K562 (cell line): ENCODE measurements around the gene ANKRD6. TPM values are rescaled to one million over a fixed set of nuclear protein-coding genes. Genes with fewer than 3 reads are reported as not detected.
A peak's percentile ranks its signal among the peaks of the same experiment; 100 is the strongest.

Source experiments
- ATAC-seq: fragments of 200-7000 bp; cut with Tn5 transposase; 3 replicates; pipeline ENCODE4 v1.9.1; 2020; ENCODE audit warnings: moderate library complexity
- BruUV-seq: library from RNA; stranded (reverse); fragments of 400-500 nt; replicated peaks from 2 replicates; lab custom pipeline; 2021; lab: Mats Ljungman, UMichigan
- CTCF ChIA-PET: fragments of 300-600 bp; formaldehyde crosslinking; extraction: SDS; loops from one replicate; lab custom pipeline; 2021; ENCODE audit warnings: low intra/inter-chr PET ratio; lab: Yijun Ruan, JAX
- POLR2A ChIA-PET: fragments of 300-600, 350-650 bp; sonication (Branson Sonifier 250); formaldehyde crosslinking; extraction: SDS; loops from one replicate; lab custom pipeline; 2021; ENCODE audit warnings: antibody characterized with exemption, inconsistent platforms; lab: Yijun Ruan, JAX
- DNase-seq, 4 experiments: peaks; one replicate each; pipeline versions ENCODE4 v3.0.0 to v3.0.0-alpha.2; 2011 to 2018; ENCODE audit warnings: low spot score in 3 of 4, mixed read lengths in 3 of 4; ENCODE audit errors: extremely low read depth in 1 of 4
- FAIRE-seq: peaks from 2 replicates; lab custom pipeline; 2011; peaks lifted over from hg19 to GRCh38; lab: Jason Lieb, UNC
- H2AFZ ChIP-seq: 2 replicates; pipeline ENCODE4 v1.6.0; 2011; ENCODE audit warnings: low read depth, low read length, control low read depth, inconsistent platforms
- H3K27ac ChIP-seq: fragments of 200-600 bp; 3 replicates; pipeline ENCODE4 v1.8.0; 2011; ENCODE audit warnings: low read depth, mild to moderate bottlenecking, control low read depth, inconsistent platforms, low read length, moderate library complexity, mixed read lengths; ENCODE audit errors: extremely low read depth
- H3K27me3 ChIP-seq, 2 experiments: fragments of 300-600 bp in 1 of 2; 2 replicates in 1 of 2; 3 replicates in 1 of 2; pipeline versions ENCODE4 v1.6.0 to v1.8.0; 2011; ENCODE audit warnings: inconsistent platforms in 2 of 2, low read length in 2 of 2, mild to moderate bottlenecking in 1 of 2, mixed read lengths in 1 of 2, moderate library complexity in 1 of 2; ENCODE audit not compliant: control insufficient read depth in 2 of 2, insufficient read depth in 2 of 2
- H3K36me3 ChIP-seq: fragments of 300-600 bp; 3 replicates; pipeline ENCODE4 v1.8.0; 2011; ENCODE audit warnings: mild to moderate bottlenecking, low read length, inconsistent platforms; ENCODE audit not compliant: control insufficient read depth, insufficient read depth
- H3K4me1 ChIP-seq, 2 experiments: fragments of 200-600 bp in 1 of 2; replicated peaks in 1 of 2; 2 replicates in 1 of 2; 3 replicates in 1 of 2; pipeline versions ENCODE4 v1.5.1 to v1.8.0; 2011; ENCODE audit warnings: inconsistent platforms in 2 of 2, low read length in 2 of 2, mild to moderate bottlenecking in 1 of 2, mixed read lengths in 1 of 2, moderate library complexity in 1 of 2; ENCODE audit not compliant: control insufficient read depth in 2 of 2, insufficient read depth in 2 of 2
- H3K4me2 ChIP-seq: 2 replicates; pipeline ENCODE4 v1.6.1; 2011; ENCODE audit warnings: low read length, control low read depth, inconsistent platforms, mixed read lengths; ENCODE audit not compliant: insufficient read depth
- H3K4me3 ChIP-seq: fragments of 200-600 bp; sonication (generic), shearing (Covaris generic); 2 replicates; pipeline ENCODE4 v1.5.1; 2016; ENCODE audit warnings: control low read depth, inconsistent platforms
- H3K79me2 ChIP-seq: fragments of 200-600 bp; 3 replicates; pipeline ENCODE4 v1.8.0; 2011; ENCODE audit warnings: low read length, inconsistent platforms; ENCODE audit not compliant: control insufficient read depth, insufficient read depth
- H3K9ac ChIP-seq, 2 experiments: 2 replicates each; pipeline versions ENCODE4 v1.6.0 to v1.6.1; 2011; ENCODE audit warnings: low read depth in 2 of 2, low read length in 2 of 2, control low read depth in 1 of 2, inconsistent platforms in 1 of 2, mild to moderate bottlenecking in 1 of 2, mixed read lengths in 1 of 2; ENCODE audit not compliant: insufficient read depth in 1 of 2
- H3K9me1 ChIP-seq: one replicate; pipeline ENCODE4 v1.6.0; 2011; ENCODE audit warnings: inconsistent platforms, mild to moderate bottlenecking, low read length, moderate library complexity; ENCODE audit not compliant: control insufficient read depth, insufficient read depth
- H3K9me3 ChIP-seq: replicated peaks from 2 replicates; pipeline ENCODE4 v1.5.1; 2011; ENCODE audit warnings: low read depth, low read length, inconsistent platforms; ENCODE audit not compliant: control insufficient read depth, insufficient read depth
- H4K20me1 ChIP-seq: replicated peaks from 2 replicates; pipeline ENCODE4 v1.6.1; 2011; ENCODE audit warnings: low read length, inconsistent platforms, mixed read lengths; ENCODE audit not compliant: control insufficient read depth, insufficient read depth
- CBFA2T2 ChIP-seq: fragments of 450-650 bp; conservative IDR thresholded peaks from 2 replicates; pipeline ENCODE4 v1.6.1; 2017; ENCODE audit warnings: mild to moderate bottlenecking
- CHCHD3 ChIP-seq: fragments of 250-450 bp; sonication (Bioruptor Pico); IDR thresholded peaks from 2 replicates; pipeline ENCODE4 v2.1.2; 2022; ENCODE audit warnings: mild to moderate bottlenecking
- MTA2 ChIP-seq: fragments of 450-650 bp; IDR thresholded peaks from 2 replicates; pipeline ENCODE4 v1.6.1; 2016; ENCODE audit warnings: low read depth
- MXI1 ChIP-seq: IDR thresholded peaks from 2 replicates; pipeline ENCODE4 v1.6.1; 2011; ENCODE audit warnings: low read depth, mild to moderate bottlenecking, improper control_type of control experiment, low read length
- MYBL2 ChIP-seq, 2 experiments: fragments of 450-650 bp in 1 of 2; sonication (generic) in 1 of 2; formaldehyde crosslinking in 1 of 2; IDR thresholded peaks; 2 replicates each; pipeline versions ENCODE4 v1.6.1 to v1.8.1; 2017 to 2022; ENCODE audit warnings: borderline replicate concordance in 1 of 2, inconsistent platforms in 1 of 2, low read depth in 1 of 2, mild to moderate bottlenecking in 1 of 2, missing genetic modification reagents in 1 of 2, moderate library complexity in 1 of 2
- NFIC ChIP-seq: fragments of 450-650 bp; IDR thresholded peaks from 2 replicates; pipeline ENCODE4 v1.6.1; 2017; ENCODE audit warnings: mild to moderate bottlenecking, inconsistent platforms
- RHOXF2B ChIP-seq: fragments of 250-450 bp; sonication (Bioruptor Pico); conservative IDR thresholded peaks from 2 replicates; pipeline ENCODE4 v1.5.1; 2021
- SETDB1 ChIP-seq: IDR thresholded peaks from one replicate; pipeline ENCODE4 v1.6.1; 2012; ENCODE audit warnings: low read length, control low read depth, inconsistent platforms
- SMC3 ChIP-seq: conservative IDR thresholded peaks from 2 replicates; pipeline ENCODE4 v1.6.1; 2011; ENCODE audit warnings: low read depth, low read length, improper control_type of control experiment; ENCODE audit not compliant: insufficient read depth
- SOX6 ChIP-seq: fragments of 450-650 bp; IDR thresholded peaks from 2 replicates; pipeline ENCODE4 v1.6.1; 2014; ENCODE audit warnings: mild to moderate bottlenecking
- SRSF9 ChIP-seq: fragments of 200-400 bp; formaldehyde crosslinking; IDR thresholded peaks from 2 replicates; pipeline ENCODE4 v1.6.1; 2017; ENCODE audit warnings: low read depth, low read length, borderline replicate concordance
- USF1 ChIP-seq: sonication (generic); formaldehyde crosslinking; IDR thresholded peaks from 2 replicates; pipeline ENCODE4 v1.9.0; 2022; ENCODE audit warnings: mild to moderate bottlenecking, missing genetic modification reagents
- USF2 ChIP-seq: sonication (generic); formaldehyde crosslinking; IDR thresholded peaks from 2 replicates; pipeline ENCODE4 v1.5.0; 2020; ENCODE audit warnings: missing genetic modification reagents
- ZNF75A ChIP-seq: fragments of 450-650 bp; formaldehyde crosslinking; IDR thresholded peaks from 2 replicates; pipeline ENCODE4 v1.4.0; 2020; ENCODE audit warnings: mild to moderate bottlenecking
- WGBS: fragments of 100-300 bp; shearing (Covaris generic); methylation state at CpG from one replicate; pipeline ENCODE4 v1.1.6; 2016; ENCODE audit warnings: low coverage, mixed read lengths; ENCODE audit not compliant: insufficient coverage; ENCODE audit errors: missing lambda C conversion rate; 5-methylcytosine and 5-hydroxymethylcytosine counted together
- in situ Hi-C: fragments of 300-500 bp; cut with MboI; formaldehyde crosslinking; loops from 4 replicates; pipeline ENCODE4 v1.15.0; 2018; ENCODE audit warnings: inconsistent platforms, mixed read lengths
- intact Hi-C: fragments of 100-400 bp; cut with micrococcal nuclease; formaldehyde crosslinking; loops from 2 replicates; pipeline ENCODE4 v1.14.2; 2022
- polyA plus RNA-seq, 8 experiments: library from polyadenylated mRNA; depleted of rRNA in 4 of 8; stranded (reverse) in 5 of 8; unstranded in 3 of 8; fragments of >200 nt; fragmentation: Nextera tagmentation in 2 of 8; fragmentation: Illumina TruSeq in 1 of 8; extraction: Ambion mirVana in 2 of 8; extraction: Trizol in 1 of 8; gene quantifications; 2 replicates each; pipeline versions ENCODE4 v1.2.1 to v1.2.3, GENCODE V29; 2011 to 2014; ENCODE audit warnings: inconsistent platforms in 1 of 8, missing spikeins in 1 of 8
- total RNA-seq, 7 experiments: library from RNA; depleted of rRNA in 6 of 7; stranded (reverse); fragments of >200 nt in 6 of 7; fragmentation: Illumina TruSeq in 2 of 7; extraction: Trizol in 2 of 7; gene quantifications; 2 replicates each; pipeline versions ENCODE4 v1.2.1 to v1.2.3, GENCODE V29; 2011 to 2021; ENCODE audit warnings: low replicate concordance in 1 of 7

Gene ANKRD6
- total and polyA plus RNA-seq, 9 of the 15 experiments (the other 6 are each of a cell fraction or from before 2014, with no cell fraction given), result 0.04 to 0.22 (median 0.08) TPM; not detected in 4

- Histone ChIP-seq H4K20me1 (0 out of 2 replicates have a peak, but pooled peaks cover 8% of the 10 kb centered on the region), H3K79me2 (no peaks in the 10 kb centered on the region), H3K4me1 (peaks cover 5 to 13% of the 10 kb centered on the region in 2 experiments; a peak in 3 of 5 replicates), H3K4me3 (no peak overlapping the region), H3K9me1 (no peaks in the 10 kb centered on the region), H3K36me3 (no peaks in the 10 kb centered on the region), H3K27ac (no peak overlapping the region), H3K9ac (no peak overlapping the region), H3K27me3 (peaks cover 16 to 26% of the 10 kb centered on the region in 2 experiments), H3K4me2 (no peak overlapping the region), H3K9me3 (no peaks in the 10 kb centered on the region), H2AFZ (no peak overlapping the region)
- TF ChIP-seq MTA2 (no peak), RHOXF2B (CRISPR knock-in tag) (no peak), NFIC (no peak), SETDB1 (no peak), SMC3 (no peak), CBFA2T2 (no peak), ZNF75A (CRISPR knock-in tag) (no peak)
- DNase-seq, result no peak
- WGBS, result 18% methylated on average over 2 of the region's 2 CpGs
- ChIA-PET POLR2A (interaction anchor here (0.6 to 0.7 kb wide), 2 partner anchors 9 to 15 kb away, joined by 3 read pairs; no protein-coding TSS in a partner anchor), CTCF (no interaction called here)
- no TSS peak for BruUV-seq
- ATAC-seq, result no peak
- in situ Hi-C loops, result no loop called here
- no peak for FAIRE-seq
- intact Hi-C loops, result no loop called here
These were observed 3.3 kb downstream of the ANKRD6 start for GRCh38 chr6:89436226-89436625.

- no peak overlapping the region for H3K4me2 ChIP-seq
- no peak overlapping the region for H3K27ac ChIP-seq
- DNase-seq, result no peak
- in situ Hi-C loops, result no loop called here
- H3K9me3 ChIP-seq, result no peaks in the 10 kb centered on the region
- no peaks in the 10 kb centered on the region for H3K79me2 ChIP-seq
- no peak overlapping the region for H3K4me3 ChIP-seq
- intact Hi-C loops, result no loop called here
- ChIA-PET POLR2A (interaction anchor here (0.6 to 0.9 kb wide), 2 partner anchors 58 to 270 kb away, joined by 3 to 4 read pairs; no protein-coding TSS in a partner anchor), CTCF (no interaction called here)
- H3K9me1 ChIP-seq, result no peaks in the 10 kb centered on the region
- ATAC-seq, result peak; percentile 42; the same call in 2 of the 3 replicates
- H2AFZ ChIP-seq, result no peak overlapping the region
- 0% methylated on average over 1 of the region's 1 CpG for WGBS
- H3K9ac ChIP-seq, result no peak overlapping the region
- H3K36me3 ChIP-seq, result no peaks in the 10 kb centered on the region
- no TSS peak for BruUV-seq
- H3K4me1 ChIP-seq, result peaks cover 5 to 6% of the 10 kb centered on the region in 2 experiments; a peak in 3 of 5 replicates
- H4K20me1 ChIP-seq, result 0 out of 2 replicates have a peak, but pooled peaks cover 8% of the 10 kb centered on the region
- FAIRE-seq, result no peak
- H3K27me3 ChIP-seq, result peaks cover 16 to 26% of the 10 kb centered on the region in 2 experiments
- TF ChIP-seq SOX6 (no peak), CHCHD3 (CRISPR knock-in tag) (no peak), USF2 (CRISPR knock-in tag) (peak; percentile 65), SRSF9 (no peak), USF1 (CRISPR knock-in tag) (0 out of 2 replicates have a peak, but pooled peaks have one; percentile 27), MYBL2 (IDR thresholded peaks at IDR 0.05; ENCODE audit: low read depth) (no peak), MYBL2 (CRISPR knock-in tag; IDR thresholded peaks at IDR 0.05; ENCODE audit: borderline replicate concordance) (no peak), MXI1 (no peak)
These were observed 5.3 kb downstream of the ANKRD6 start for GRCh38 chr6:89438248-89438647.
